ENCODE results near the gene MRPS33. TPM values are rescaled to one million over a fixed set of nuclear protein-coding genes. Genes with fewer than 3 reads are reported as not detected.

Gene MRPS33
- total RNA-seq, 2 experiments from 2014 or later: 101 to 104 TPM

- POLR2A ChIA-PET: interaction anchor here (0.7 to 1.9 kb wide), 2 partner anchors 85 to 201 kb away, joined by 3 to 8 read pairs; no protein-coding TSS in a partner anchor
- ATAC-seq: peak; percentile 34
- Mint-ChIP-seq H3K27me3 (no peaks in the 10 kb centered on the region), H3K4me1 (peaks cover 35% of the 10 kb centered on the region), H3K9me3 (ENCODE audit: low read depth) (peaks cover 5% of the 10 kb centered on the region), H3K27ac (peak overlapping the region; percentile 99), H3K4me3 (peak overlapping the region; percentile 96), H3K36me3 (ENCODE audit: low read depth) (peaks cover 19% of the 10 kb centered on the region)
- peak; percentile 85 for DNase-seq
- intact Hi-C loops (cut with DNase I, micrococcal nuclease): loop anchor here (1.0 to 10.0 kb wide), 10 partner anchors 110 to 837 kb away; partner anchors contain the start of genes ADCK2 (in 1 of the 2), KDM7A (in 1 of the 2), MKRN1 (in 1 of the 2) and SLC37A3 (in 1 of the 2)
- CTCF ChIA-PET: interaction anchor here (0.5 to 6.9 kb wide), 12 partner anchors 11 to 726 kb away, joined by 3 to 66 read pairs (median 4); partner anchors contain the start of gene SSBP1
Observed at GRCh38 chr7:141012044-141012685, 2.6 kb downstream of the MRPS33 start.

DNA sequence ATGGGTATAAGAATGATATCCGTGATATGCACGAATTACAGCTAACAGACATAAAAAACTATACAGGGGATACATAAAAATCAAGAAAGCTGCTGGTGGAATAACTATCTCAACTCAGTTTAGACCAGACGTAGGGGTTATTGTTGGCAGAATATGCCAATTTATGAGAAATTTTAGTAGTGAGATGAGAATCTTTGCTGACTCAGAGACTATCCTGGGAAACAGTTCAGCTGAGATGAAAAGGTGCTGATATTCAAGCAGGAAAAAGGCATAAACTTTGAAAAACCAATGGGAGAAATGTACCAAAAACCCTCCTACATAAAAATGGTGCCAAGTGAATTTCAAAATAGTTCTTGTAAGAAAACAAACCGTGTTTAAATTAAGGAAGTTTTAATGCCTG, 3.3 kb downstream of the MRPS33 start:
- peaks cover 23% of the 10 kb centered on the region for H3K36me3 Mint-ChIP-seq (ENCODE audit: low read depth)
- CTCF ChIA-PET: interaction anchor here (0.5 to 6.9 kb wide), 13 partner anchors 10 to 493 kb away, joined by 3 to 66 read pairs (median 4); no protein-coding TSS in a partner anchor
- DNase-seq (no peak), ATAC-seq (no peak)
- peaks cover 39% of the 10 kb centered on the region for H3K4me1 Mint-ChIP-seq
- H3K9me3 Mint-ChIP-seq (ENCODE audit: low read depth): peaks cover 4% of the 10 kb centered on the region
- no peak overlapping the region for H3K27ac Mint-ChIP-seq
- intact Hi-C loops (cut with DNase I, micrococcal nuclease): loop anchor here (5.0 to 10.0 kb wide), 6 partner anchors 109 to 837 kb away; partner anchors contain the start of genes KDM7A (in 1 of the 2) and SLC37A3 (in 1 of the 2)
- POLR2A ChIA-PET: interaction anchor here (0.6 to 1.9 kb wide), 4 partner anchors 60 to 200 kb away, joined by 3 to 8 read pairs (median 3); no protein-coding TSS in a partner anchor
- H3K27me3 Mint-ChIP-seq: no peaks in the 10 kb centered on the region
- H3K4me3 Mint-ChIP-seq: no peak overlapping the region

- Mint-ChIP-seq H3K4me1 (peaks cover 9% of the 10 kb centered on the region), H3K27me3 (no peaks in the 10 kb centered on the region), H3K27ac (no peak overlapping the region), H3K4me3 (no peak overlapping the region), H3K9me3 (ENCODE audit: low read depth) (no peaks in the 10 kb centered on the region), H3K36me3 (ENCODE audit: low read depth) (peaks cover 18% of the 10 kb centered on the region)
- ATAC-seq (no peak), DNase-seq (no peak)
- POLR2A ChIA-PET: interaction anchor here (0.7 kb wide), 1 partner anchor 8 kb away, joined by 4 read pairs; no protein-coding TSS in a partner anchor
- intact Hi-C loops (cut with DNase I, micrococcal nuclease): no loop called here
- CTCF ChIA-PET: interaction anchor here (0.5 to 1.4 kb wide), 5 partner anchors 10 to 535 kb away, joined by 3 to 5 read pairs (median 3); no protein-coding TSS in a partner anchor
Observed at GRCh38 chr7:141003172-141004065, 11.3 kb downstream of the MRPS33 start.

DNA sequence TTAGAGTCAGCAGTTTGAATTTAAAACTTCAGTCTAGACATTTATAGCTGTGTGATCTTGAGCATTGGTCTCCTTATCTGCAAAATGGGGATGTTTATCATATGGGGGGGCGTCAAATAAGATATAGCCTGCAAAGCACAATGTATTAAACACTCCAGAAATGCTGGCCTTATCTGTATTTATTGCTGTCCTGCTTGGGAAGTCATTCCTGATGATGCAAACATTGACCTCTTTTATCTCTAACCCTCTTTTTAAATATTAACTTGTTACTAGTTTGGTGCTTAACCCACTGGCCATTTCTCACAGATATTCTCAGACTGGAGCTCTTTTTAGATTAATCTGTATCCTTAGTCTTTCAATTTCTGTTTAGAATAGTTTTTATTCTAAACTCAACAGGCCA, 13.2 kb downstream of the MRPS33 start:
- Mint-ChIP-seq H3K36me3 (ENCODE audit: low read depth) (peaks cover 7% of the 10 kb centered on the region), H3K27me3 (peaks cover under 1% of the 10 kb centered on the region), H3K27ac (no peak overlapping the region), H3K4me1 (peaks cover 3% of the 10 kb centered on the region), H3K4me3 (no peak overlapping the region), H3K9me3 (ENCODE audit: low read depth) (no peaks in the 10 kb centered on the region)
- ATAC-seq (no peak), DNase-seq (no peak)
- intact Hi-C loops (cut with DNase I, micrococcal nuclease): no loop called here
- ChIA-PET POLR2A (no interaction called here), CTCF (interaction anchor here (0.6 to 1.6 kb wide), 4 partner anchors 10 to 275 kb away, joined by 3 to 6 read pairs (median 4); no protein-coding TSS in a partner anchor)

DNA sequence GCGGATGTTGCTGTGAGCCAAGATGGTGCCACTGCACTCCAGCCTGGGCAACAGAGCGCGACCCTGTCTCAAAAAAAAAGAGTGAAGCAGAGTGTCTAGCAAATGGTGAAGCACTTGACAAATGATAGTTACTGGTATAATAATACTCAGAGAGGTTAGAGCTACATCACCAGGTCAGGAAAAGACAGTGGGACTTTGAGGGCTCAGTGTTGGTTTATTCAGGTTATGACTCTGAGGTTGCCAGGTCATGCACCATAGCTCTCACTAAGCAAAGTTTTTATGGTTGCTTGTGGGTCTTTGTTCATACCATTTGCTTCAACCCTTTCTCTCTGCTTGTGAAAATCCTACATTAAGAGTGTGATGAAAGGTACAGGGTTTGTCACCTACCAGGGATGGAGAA, 13.6 kb downstream of the MRPS33 start:
- intact Hi-C loops (cut with DNase I, micrococcal nuclease): no loop called here
- DNase-seq (no peak), ATAC-seq (no peak)
- no peaks in the 10 kb centered on the region for H3K9me3 Mint-ChIP-seq (ENCODE audit: low read depth)
- H3K27ac Mint-ChIP-seq: no peak overlapping the region
- no peaks in the 10 kb centered on the region for H3K4me1 Mint-ChIP-seq
- POLR2A ChIA-PET: no interaction called here
- no peak overlapping the region for H3K4me3 Mint-ChIP-seq
- H3K36me3 Mint-ChIP-seq (ENCODE audit: low read depth): peaks cover 4% of the 10 kb centered on the region
- CTCF ChIA-PET: interaction anchor here (0.6 to 1.6 kb wide), 4 partner anchors 10 to 275 kb away, joined by 3 to 6 read pairs (median 4); no protein-coding TSS in a partner anchor
- H3K27me3 Mint-ChIP-seq: peaks cover 3% of the 10 kb centered on the region

DNA sequence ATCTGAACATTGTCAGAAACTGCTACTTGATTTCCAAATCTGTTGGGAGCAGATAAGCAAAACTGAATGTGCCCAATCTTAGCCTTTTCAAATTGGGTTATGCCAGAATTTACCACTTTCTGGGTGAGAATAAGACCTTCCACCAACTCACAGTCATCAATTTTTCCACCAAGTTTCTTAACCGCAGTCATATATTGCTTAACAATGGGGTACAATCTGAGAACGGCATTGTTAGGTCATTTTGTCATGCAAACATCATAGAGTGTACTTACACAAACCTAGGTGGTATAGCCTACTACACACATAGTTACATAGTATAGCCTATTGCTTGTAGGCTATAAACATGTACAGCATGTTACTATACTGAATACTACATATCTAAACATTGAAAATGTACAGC, 16.0 kb downstream of the MRPS33 start:
- ChIA-PET CTCF (interaction anchor here (0.6 to 0.7 kb wide), 2 partner anchors 246 to 551 kb away, joined by 3 read pairs; no protein-coding TSS in a partner anchor), POLR2A (no interaction called here)

DNA sequence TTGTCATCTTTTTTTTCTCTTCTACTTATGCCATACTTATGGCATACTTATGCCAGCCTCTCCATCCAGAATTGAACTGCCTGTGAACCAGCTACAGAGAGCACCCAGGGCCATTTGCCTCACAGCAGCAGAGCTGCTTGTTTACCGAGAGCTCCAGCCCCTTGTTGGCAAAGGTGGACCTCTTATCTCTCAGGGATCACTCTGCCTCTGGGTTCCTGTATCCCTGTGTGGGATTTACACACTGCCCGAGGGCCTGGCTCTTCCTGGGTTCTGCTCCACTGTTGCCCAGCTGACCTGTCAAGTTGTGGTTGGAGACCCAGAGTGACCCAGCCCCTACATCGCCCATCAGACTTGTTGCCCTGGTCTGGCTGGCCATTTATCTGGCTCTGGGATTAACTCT, 22.3 kb downstream of the MRPS33 start:
- POLR2A ChIA-PET: no interaction called here
- ATAC-seq: no peak
- DNase-seq: no peak
- Mint-ChIP-seq H3K36me3 (ENCODE audit: low read depth) (no peaks in the 10 kb centered on the region), H3K4me1 (no peaks in the 10 kb centered on the region), H3K27me3 (peaks cover 3% of the 10 kb centered on the region), H3K4me3 (no peak overlapping the region), H3K9me3 (ENCODE audit: low read depth) (no peaks in the 10 kb centered on the region), H3K27ac (no peak overlapping the region)
- intact Hi-C loops (cut with DNase I, micrococcal nuclease): no loop called here
- CTCF ChIA-PET: interaction anchor here (1.2 to 2.6 kb wide), 3 partner anchors 10 to 19 kb away, joined by 3 to 7 read pairs (median 4); no protein-coding TSS in a partner anchor

More for the DNA sequence above, 16.0 kb downstream of the MRPS33 start:
- no peaks in the 10 kb centered on the region for H3K4me1 Mint-ChIP-seq
- no peak overlapping the region for H3K4me3 Mint-ChIP-seq
- intact Hi-C loops (cut with DNase I, micrococcal nuclease): no loop called here
- H3K9me3 Mint-ChIP-seq (ENCODE audit: low read depth): no peaks in the 10 kb centered on the region
- H3K27me3 Mint-ChIP-seq: peaks cover 3% of the 10 kb centered on the region
- H3K36me3 Mint-ChIP-seq (ENCODE audit: low read depth): no peaks in the 10 kb centered on the region
- DNase-seq (no peak), ATAC-seq (no peak)
- no peak overlapping the region for H3K27ac Mint-ChIP-seq

DNA sequence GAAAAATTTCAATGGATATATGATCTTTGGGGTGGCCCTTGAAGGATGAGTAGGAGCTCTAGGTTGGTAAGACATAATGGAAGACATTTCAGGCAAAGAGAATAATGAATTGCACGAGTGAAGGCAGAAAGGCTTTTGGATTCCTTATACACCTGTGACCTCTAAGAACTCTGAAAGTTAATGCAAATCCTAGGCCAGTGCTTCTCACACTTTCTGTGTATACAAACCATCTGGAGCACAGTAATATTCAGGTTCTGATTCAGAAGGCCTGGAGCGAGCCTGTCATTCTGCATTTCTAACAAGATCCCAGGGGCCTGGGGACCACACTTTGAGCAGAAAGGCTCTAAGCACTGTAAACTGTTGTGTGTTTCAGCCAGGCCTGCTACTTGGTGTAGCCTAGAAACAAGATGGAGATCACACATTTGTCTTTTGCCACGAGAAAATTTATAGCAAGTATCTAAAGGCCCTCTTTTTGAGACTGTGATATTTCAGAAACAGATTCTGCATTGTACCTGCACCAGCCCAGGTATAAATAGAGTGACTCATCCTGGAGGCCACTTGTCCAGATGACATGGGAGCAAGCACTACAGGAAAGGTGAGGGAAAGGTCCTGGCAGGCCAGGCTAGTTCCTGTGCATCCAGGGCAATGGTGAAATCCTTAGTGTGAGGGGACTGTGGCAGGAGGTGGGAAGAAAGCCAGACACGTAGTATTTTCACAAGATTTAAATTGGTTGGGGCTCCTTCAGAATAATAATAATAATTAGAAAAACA, 24.4 kb downstream of the MRPS33 start:
- H3K9me3 Mint-ChIP-seq (ENCODE audit: low read depth): no peaks in the 10 kb centered on the region
- ChIA-PET CTCF (interaction anchor here (0.6 to 2.6 kb wide), 5 partner anchors 8 to 341 kb away, joined by 3 to 7 read pairs (median 4); no protein-coding TSS in a partner anchor), POLR2A (no interaction called here)
- H3K27ac Mint-ChIP-seq: no peak overlapping the region
- ATAC-seq (no peak), DNase-seq (no peak)
- H3K4me3 Mint-ChIP-seq: no peak overlapping the region
- no peaks in the 10 kb centered on the region for H3K4me1 Mint-ChIP-seq
- no peaks in the 10 kb centered on the region for H3K36me3 Mint-ChIP-seq (ENCODE audit: low read depth)
- intact Hi-C loops (cut with DNase I, micrococcal nuclease): no loop called here
- H3K27me3 Mint-ChIP-seq: no peaks in the 10 kb centered on the region

DNA sequence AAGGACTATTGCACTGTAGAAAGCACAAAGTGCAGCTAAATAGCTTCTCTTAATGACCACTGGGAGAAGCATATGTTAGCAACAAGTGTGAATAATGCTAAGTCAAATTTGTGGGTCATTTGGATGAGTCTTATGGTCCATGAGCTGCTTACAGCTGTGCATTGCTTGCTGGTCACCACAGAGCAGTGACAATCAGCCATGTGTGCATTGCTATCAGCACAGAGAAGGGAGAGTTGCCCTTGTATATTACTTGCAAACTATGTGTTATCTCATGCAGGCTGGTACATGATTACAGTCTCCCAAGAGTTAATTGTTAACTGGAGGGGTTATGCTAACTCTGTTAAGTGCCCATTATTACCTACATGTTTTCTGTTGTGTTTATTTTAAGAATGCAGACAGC, 25.7 kb downstream of the MRPS33 start:
- DNase-seq: no peak
- Mint-ChIP-seq H3K4me1 (no peaks in the 10 kb centered on the region), H3K27me3 (no peaks in the 10 kb centered on the region), H3K36me3 (ENCODE audit: low read depth) (peaks cover 2% of the 10 kb centered on the region), H3K27ac (no peak overlapping the region), H3K9me3 (ENCODE audit: low read depth) (no peaks in the 10 kb centered on the region), H3K4me3 (no peak overlapping the region)
- intact Hi-C loops (cut with DNase I, micrococcal nuclease): no loop called here
- ChIA-PET CTCF (no interaction called here), POLR2A (no interaction called here)
- no peak for ATAC-seq

DNA sequence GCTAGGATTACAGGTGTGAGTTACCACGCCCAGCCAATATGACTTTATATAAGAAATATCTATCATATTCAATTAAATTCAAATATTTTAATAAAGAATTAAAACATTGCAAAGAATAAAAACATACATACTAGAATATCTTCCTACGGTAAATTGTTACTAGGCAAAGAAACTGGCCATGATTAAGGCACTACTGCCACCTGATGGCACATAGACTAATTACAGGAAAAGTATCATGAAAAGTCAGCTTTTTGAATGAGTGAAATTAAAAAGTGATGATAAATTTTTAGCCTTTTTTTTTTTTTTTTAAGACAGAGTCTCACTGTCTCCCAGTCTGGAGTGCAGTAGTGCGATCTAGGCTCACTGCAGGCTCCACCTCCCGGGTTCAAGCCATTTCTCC, 30.9 kb downstream of the MRPS33 start:
- H3K36me3 Mint-ChIP-seq (ENCODE audit: low read depth): peaks cover 2% of the 10 kb centered on the region
- ATAC-seq (no peak), DNase-seq (no peak)
- H3K4me1 Mint-ChIP-seq: no peaks in the 10 kb centered on the region
- no peaks in the 10 kb centered on the region for H3K9me3 Mint-ChIP-seq (ENCODE audit: low read depth)
- peaks cover 2% of the 10 kb centered on the region for H3K27me3 Mint-ChIP-seq
- H3K4me3 Mint-ChIP-seq: no peak overlapping the region
- H3K27ac Mint-ChIP-seq: no peak overlapping the region
- ChIA-PET CTCF (interaction anchor here (0.7 to 3.5 kb wide), 9 partner anchors 11 to 1365 kb away, joined by 3 to 76 read pairs (median 7); no protein-coding TSS in a partner anchor), POLR2A (interaction anchor here (0.6 kb wide), 1 partner anchor 65 kb away, joined by 6 read pairs; no protein-coding TSS in a partner anchor)
- intact Hi-C loops (cut with DNase I, micrococcal nuclease): loop anchor here (1.0 to 2.0 kb wide), 2 partner anchors 173 kb away; no protein-coding TSS in a partner anchor
